Stimulated activated CD4-positive, alpha-beta T cell treated with anti-CD3 and anti-CD28 coated beads, Interleukin-4, amount 100 ng/mL, for 1 hour (primary cell): ENCODE results near the gene SLC9A1.
A peak's percentile ranks its signal among the peaks of the same experiment; 100 is the strongest.

Experiments used
- DNase-seq: peaks from one replicate; pipeline ENCODE4 v3.0.0-alpha.2; 2020

The SLC9A1 gene

GRCh38 chr1:27150183-27150582, 4.7 kb downstream of the SLC9A1 start:
- no peak for DNase-seq

- no peak for DNase-seq
Measured at GRCh38 chr1:27149762-27150113, 5.2 kb downstream of the SLC9A1 start.

GRCh38 chr1:27149084-27149761, 5.7 kb downstream of the SLC9A1 start:
- no peak for DNase-seq

- DNase-seq, result no peak
Measured at GRCh38 chr1:27148591-27148990, 6.3 kb downstream of the SLC9A1 start.

- DNase-seq, result no peak
Measured at GRCh38 chr1:27147842-27148518, 6.9 kb downstream of the SLC9A1 start.

- DNase-seq, result no peak
Measured at GRCh38 chr1:27145934-27146354, 9.0 kb downstream of the SLC9A1 start.

- no peak for DNase-seq
Measured at GRCh38 chr1:27144920-27145661, 9.8 kb downstream of the SLC9A1 start.

- DNase-seq, result no peak
Measured at GRCh38 chr1:27144049-27144748, 10.7 kb downstream of the SLC9A1 start.

GRCh38 chr1:27143401-27143800, 11.5 kb downstream of the SLC9A1 start:
- no peak for DNase-seq

GRCh38 chr1:27142464-27142863, 12.5 kb downstream of the SLC9A1 start:
- peak; percentile 18 for DNase-seq

- DNase-seq, result no peak
Measured at GRCh38 chr1:27141266-27142003, 13.5 kb downstream of the SLC9A1 start.

- DNase-seq, result no peak
Measured at GRCh38 chr1:27139980-27140379, 14.9 kb downstream of the SLC9A1 start.

- DNase-seq, result no peak
Measured at GRCh38 chr1:27138927-27139326, 16.0 kb downstream of the SLC9A1 start.

- no peak for DNase-seq
Measured at GRCh38 chr1:27138368-27138767, 16.6 kb downstream of the SLC9A1 start.

- no peak for DNase-seq
Measured at GRCh38 chr1:27137544-27138075, 17.3 kb downstream of the SLC9A1 start.

- DNase-seq, result peak; percentile 79
Measured at GRCh38 chr1:27136998-27137542, 17.9 kb downstream of the SLC9A1 start.

- no peak for DNase-seq
Measured at GRCh38 chr1:27136236-27136551, 18.7 kb downstream of the SLC9A1 start.

GRCh38 chr1:27135541-27136235, 19.2 kb downstream of the SLC9A1 start:
- no peak for DNase-seq

- DNase-seq, result no peak
Measured at GRCh38 chr1:27133991-27134390, 20.9 kb downstream of the SLC9A1 start.

- no peak for DNase-seq
Measured at GRCh38 chr1:27133158-27133557, 21.8 kb downstream of the SLC9A1 start.

- no peak for DNase-seq
Measured at GRCh38 chr1:27132624-27133023, 22.3 kb downstream of the SLC9A1 start.

GRCh38 chr1:27132147-27132546, 22.8 kb downstream of the SLC9A1 start:
- no peak for DNase-seq
